22Rv1 (cell line): Measurements from ENCODE around the gene BLOC1S4.

Experiments used
- ZFX ChIP-seq: fragments of 450-650 bp; IDR thresholded peaks from 2 replicates; pipeline ENCODE4 v1.6.1; 2017; ENCODE audit warnings: antibody characterized with exemption, borderline replicate concordance
- TF ChIP-seq, protein P1 (sequence below): fragments of 450-650 bp; IDR thresholded peaks from 2 replicates; pipeline ENCODE4 v1.5.1; 2017; ENCODE audit warnings: mild to moderate bottlenecking

DNA sequence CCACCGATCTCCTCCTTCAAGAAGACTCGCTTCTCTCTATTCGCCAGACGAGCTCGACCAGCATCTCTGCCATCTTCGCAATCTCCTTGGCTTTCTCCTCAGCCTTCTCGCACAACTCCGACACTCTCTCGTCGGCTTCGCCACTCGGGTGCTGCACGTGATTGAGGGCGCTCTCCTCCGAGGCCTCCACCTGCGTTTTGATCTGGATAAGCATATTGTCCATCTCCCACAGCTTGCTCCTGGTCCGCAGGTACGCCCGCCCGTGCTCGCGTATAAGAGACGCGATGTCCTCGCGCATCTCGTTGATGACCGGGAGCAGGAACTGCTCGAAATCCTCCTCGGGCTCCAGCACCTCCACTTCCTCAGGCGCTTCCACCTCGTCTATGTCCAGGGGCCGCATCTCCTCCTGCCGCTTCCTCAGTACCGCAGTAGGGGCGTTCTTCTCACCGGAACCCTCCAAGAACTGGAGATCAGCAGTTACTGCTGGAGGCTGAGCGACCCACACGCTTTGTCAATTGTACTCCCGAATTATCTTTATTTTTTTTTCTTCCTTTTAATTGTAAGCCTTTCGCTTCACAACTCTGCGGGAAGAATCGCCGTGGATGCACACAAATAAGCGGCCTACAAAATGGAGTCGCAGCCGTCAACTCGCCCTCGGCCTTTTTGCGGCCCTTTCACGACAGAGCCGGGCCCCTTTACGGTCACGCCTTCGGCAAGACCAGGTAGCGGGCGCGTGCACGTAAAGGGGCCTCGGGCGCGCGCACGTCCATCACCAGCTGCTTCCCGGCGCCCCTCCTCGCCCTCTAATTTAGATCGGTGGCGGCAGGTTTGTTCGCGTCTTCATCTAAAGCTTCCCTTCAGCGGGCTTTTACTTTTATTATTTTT, 6.5 kb upstream of the BLOC1S4 start, which contains the start of gene MRFAP1L1:
- TF ChIP-seq, protein P1, sequence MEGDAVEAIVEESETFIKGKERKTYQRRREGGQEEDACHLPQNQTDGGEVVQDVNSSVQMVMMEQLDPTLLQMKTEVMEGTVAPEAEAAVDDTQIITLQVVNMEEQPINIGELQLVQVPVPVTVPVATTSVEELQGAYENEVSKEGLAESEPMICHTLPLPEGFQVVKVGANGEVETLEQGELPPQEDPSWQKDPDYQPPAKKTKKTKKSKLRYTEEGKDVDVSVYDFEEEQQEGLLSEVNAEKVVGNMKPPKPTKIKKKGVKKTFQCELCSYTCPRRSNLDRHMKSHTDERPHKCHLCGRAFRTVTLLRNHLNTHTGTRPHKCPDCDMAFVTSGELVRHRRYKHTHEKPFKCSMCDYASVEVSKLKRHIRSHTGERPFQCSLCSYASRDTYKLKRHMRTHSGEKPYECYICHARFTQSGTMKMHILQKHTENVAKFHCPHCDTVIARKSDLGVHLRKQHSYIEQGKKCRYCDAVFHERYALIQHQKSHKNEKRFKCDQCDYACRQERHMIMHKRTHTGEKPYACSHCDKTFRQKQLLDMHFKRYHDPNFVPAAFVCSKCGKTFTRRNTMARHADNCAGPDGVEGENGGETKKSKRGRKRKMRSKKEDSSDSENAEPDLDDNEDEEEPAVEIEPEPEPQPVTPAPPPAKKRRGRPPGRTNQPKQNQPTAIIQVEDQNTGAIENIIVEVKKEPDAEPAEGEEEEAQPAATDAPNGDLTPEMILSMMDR = 0 out of 2 replicates have a peak, but pooled peaks have one; percentile 7
- TF ChIP-seq ZFX = no peak
